NCI-H1092 treated with DMSO at 0.1 percent for 48 hours (cell line): ENCODE measurements around the gene STK33.

Experiments
- DNase-seq: peaks from one replicate; lab custom pipeline; 2025; lab: John Stamatoyannopoulos, UW

Gene STK33

DNA sequence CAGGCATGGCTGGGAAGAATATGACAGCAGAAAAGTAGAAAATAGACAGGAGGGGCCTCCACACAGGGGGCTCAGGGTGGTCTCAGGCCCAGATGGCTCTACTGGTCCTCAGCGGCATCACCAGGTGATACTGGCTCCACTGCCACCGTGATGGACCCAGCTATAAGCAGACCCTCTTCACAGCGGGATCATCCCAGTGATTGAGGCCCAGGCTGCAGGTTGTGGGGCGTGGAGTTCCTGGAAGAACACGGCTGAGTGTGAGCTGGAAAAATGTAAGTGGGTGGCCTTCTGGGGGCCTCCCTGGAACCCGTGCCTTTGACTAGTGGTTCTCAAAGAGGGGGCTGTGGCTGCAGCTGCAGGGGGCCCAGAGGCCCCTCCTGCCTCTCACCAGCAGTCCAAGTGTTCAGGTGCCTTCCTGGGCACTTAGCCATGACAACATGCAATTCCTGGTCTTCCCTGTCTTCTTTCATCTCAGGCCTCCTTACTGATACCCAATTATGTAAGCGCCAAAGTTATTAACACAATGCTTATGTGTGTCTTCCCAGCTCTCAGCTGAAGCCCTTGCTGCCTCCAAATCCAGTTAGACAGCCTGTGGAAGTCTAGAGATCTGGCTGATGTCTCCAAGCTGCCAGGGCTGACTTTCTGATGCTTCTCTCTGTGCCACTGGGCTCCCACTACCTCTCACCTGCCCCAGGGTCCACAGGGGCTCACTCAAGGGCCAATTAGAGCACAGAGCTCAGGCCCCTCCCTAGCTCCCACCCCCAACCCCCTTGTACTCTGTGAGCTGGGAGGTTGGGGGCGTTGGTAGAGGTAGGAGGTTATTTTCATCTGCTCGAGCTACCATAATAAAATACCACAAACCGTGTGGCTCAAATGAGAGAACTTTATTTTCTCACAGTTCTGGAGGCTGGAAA is 220.3 kb downstream of the STK33 start:
- no peak for DNase-seq

- no peak for DNase-seq
Observed at GRCh38 chr11:8372641-8373381, 221.2 kb downstream of the STK33 start.

GRCh38 chr11:8371516-8371884 is 222.5 kb downstream of the STK33 start:
- no peak for DNase-seq

DNA sequence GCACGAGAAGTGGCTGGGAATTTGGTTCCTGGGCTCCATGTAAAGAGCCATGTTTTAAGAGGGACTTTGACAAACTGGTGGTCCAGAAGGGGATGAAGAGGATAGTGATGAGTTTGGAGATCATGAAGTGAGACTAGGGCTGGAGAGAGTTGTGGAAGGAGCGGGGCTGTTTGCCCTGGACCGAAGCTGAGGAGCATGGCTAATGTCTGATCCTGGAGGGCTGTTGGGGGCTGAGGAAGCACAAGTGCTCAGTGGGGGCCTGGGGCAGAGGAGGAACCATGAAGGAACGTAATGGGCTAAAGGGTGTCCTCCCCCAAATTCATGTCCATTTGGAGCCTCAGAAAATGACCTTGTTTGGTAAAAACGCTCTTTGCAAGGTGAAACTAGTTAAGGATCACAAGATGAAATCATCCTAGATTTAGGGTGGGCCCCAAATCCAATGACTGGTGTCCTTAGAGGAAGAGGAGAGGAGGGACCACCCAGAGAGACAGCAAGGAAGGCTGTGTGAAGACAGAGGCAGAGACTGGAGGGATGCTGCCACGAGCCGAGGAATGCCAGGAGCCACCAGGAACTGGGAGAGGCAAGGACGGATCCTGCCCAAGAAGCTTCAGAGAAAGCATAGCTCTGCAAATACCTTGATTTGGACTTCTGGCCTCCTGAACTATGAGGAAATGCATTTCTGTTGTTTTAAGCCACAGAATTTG is 223.1 kb downstream of the STK33 start:
- DNase-seq = no peak

- DNase-seq = no peak
Observed at GRCh38 chr11:8369592-8370205, 224.3 kb downstream of the STK33 start.

DNA sequence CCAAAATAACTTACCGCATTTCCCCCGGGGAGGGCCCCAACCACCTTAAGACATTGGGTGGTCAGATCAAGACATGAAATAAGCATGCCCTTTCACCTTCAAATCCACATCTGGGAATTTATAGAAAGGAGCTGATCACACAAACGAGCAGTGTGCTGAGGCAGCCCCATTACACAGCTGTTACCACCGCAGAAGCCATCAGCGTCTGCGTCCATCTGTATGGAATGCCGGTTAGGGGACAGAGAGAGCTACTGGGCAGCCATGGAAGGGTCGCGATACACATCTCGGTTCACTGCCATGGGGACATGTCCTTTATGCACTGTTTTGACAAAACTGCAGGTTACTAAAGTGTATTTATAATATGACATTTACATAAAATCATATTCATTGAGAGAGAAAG is 225.3 kb downstream of the STK33 start:
- DNase-seq = no peak

GRCh38 chr11:8368194-8368593 is 225.8 kb downstream of the STK33 start:
- no peak for DNase-seq

DNA sequence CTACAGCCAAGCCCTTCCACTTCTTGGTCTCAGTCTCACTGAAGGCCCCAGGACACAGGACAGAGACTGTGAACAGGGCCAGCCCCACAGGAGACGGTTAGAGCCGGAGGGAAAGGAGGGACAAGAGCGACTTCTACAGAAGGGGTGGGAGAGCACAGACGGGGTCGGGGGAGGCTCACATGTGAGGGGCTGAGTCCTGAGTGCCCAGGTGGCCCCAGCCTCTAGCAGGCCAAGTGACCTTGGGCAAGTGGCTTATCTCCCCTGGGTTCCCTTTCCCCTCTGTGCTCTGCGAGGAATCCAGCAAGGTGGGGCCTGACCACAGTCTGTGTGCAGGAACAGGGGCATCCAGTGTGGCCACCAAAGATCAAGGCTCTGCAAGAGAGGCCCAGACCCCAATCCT is 227.7 kb downstream of the STK33 start:
- no peak for DNase-seq

DNA sequence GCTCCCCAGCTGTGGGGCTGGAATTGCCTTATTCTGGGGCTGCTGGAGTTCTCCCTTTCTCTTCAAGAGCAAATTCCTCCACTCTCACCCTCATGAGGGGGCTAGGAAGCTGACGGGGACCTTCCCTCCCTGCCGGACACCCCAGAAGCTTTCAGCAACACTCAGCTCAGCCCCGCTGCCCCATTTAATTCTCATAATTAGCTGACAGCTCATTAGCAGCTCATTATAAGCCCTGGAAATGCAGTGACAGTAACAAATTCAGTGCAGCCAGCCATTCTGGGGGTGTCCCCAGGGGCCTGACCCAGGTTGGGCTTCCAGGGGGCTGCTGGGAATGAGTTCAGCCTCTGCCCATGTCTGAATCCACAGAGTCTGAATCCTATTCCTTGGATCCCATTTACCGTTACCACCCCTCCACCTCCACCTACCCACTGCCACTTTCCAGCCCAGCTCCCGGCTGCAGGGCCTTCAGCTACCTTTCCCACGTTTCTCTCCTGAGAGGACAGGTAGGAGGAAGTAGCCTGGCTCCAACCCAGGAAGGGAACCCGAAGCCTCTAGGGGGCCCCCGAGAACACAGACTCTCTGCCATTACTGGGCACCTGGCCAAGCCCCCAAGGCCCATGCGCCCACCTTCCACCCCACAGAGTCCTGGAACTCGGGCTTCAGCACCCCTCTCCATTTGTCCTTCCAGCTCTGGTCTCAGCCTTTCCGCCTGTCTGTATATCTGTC is 228.6 kb downstream of the STK33 start:
- no peak for DNase-seq

GRCh38 chr11:8363921-8364320 is 230.1 kb downstream of the STK33 start:
- no peak for DNase-seq

- no peak for DNase-seq
Observed at GRCh38 chr11:8362899-8363298, 231.1 kb downstream of the STK33 start.

GRCh38 chr11:8362491-8362890 is 231.5 kb downstream of the STK33 start:
- no peak for DNase-seq

DNA sequence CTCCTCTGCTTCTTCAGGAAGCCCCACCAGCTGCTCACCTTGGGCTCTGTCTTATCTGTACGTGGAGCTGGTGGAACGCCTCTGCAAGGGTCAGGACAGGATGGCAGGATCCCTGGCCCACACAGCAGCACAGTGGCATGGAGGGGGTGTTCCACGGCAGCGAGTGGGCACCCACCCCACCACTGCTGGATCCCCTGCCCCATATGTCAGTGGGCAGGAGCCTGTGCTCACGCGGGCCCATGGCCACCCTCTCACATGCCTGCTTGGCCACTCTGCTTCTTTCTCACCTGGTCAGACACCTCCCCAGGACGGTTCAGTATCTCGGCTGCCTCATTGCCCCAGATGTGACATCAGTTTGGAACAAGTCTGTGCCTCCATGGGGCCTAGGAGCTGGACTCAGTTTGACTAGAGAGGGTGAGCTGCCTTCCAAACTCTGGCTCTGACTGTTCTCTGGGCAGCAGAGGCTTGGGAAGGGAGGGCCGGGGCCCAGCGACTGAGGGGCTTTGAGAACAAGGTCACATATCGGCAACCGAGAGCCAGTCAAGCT is 232.3 kb downstream of the STK33 start:
- no peak for DNase-seq

DNA sequence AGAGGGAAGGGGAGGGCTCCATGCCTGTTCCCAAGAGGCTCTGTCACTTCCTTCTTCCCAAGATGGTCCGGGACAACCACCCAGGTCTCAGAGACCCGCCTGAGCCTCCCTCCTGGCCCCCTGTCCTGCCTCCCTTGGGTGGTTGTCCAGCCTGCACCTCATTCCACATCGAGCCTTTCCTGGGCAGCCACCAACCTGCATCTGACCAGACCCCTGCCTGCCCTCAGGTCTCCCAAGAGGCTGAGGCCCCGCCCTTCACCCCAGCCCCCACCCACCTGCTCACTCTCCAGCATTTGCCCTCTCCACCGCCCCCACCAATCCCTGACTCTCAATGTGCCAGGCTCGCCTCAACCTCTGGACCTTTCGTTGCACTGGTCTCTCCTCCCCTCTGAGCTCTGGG is 232.8 kb downstream of the STK33 start:
- DNase-seq = no peak

DNA sequence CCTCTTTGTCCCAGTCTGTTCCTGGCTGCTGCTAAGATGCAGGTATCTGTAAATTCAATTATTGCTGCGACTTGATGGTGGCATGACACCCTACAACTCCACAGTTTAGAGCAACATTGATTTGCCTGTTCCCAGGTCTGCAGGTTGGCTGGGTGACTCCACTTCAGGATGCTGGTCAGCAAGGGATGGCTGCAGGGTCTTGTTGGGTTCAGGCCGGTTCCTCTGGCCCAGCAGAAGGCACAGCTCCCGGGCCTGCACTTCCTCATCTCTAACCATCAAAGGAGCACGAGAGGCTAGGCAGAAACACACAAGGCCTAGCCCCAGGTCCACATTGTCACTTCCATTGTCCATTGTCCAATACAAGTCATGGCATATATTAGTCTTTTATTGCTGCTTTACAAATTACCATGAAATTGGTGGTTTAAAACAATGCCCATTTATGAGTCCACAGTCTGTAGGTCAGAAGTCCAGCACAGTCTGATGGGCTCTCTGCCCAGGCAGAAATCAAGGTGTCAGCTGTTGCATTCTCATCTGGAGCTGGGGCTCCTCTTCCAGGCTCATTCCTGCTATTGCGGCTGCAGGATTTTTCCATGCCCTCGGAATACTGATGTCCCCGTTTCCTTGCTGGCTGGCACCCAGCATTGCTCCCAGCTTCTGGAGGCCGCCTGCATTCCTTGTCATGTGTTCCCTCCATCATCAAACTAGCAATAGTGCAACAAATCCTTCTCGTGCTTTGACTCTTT is 233.8 kb downstream of the STK33 start:
- DNase-seq = no peak

DNA sequence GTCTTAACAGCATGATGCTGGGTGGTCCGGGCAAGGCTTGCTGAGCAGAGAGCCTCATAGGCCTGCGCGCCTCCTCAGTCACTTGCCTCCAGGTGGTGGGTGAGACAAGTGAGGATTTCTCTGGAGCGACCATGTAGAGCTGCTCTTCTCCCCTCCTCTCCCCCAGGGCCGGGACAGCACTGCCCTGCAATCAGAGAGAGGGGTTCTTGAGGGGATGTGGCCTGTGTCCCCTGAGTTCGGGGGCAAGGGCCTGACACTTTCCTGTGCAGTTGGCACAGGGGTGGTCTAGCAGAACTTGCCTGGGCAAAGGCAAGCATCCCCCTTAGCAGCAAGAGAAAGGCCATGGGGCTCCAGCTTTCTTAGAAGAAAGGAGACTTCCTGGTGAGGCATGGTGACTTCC is 234.5 kb downstream of the STK33 start:
- DNase-seq = no peak

- no peak for DNase-seq
Observed at GRCh38 chr11:8357891-8358566, 236.0 kb downstream of the STK33 start.

GRCh38 chr11:8357505-8357888 is 236.5 kb downstream of the STK33 start:
- DNase-seq = no peak

GRCh38 chr11:8356721-8357504 is 237.1 kb downstream of the STK33 start:
- DNase-seq = no peak
